Fibroblast of skin of left biceps (primary cell): ENCODE data around the gene RAC3.
"Not testable (repeated sequence)": the region's sequence is repeated elsewhere in the genome, so short reads cannot be mapped to it uniquely, and the experiment has no call there.

Source experiments
- DNase-seq, 2 experiments: peaks; one replicate each; pipeline ENCODE4 v3.0.0-alpha.2; 2013; ENCODE audit warnings: low read depth in 2 of 2

The RAC3 gene

GRCh38 chr17:82023447-82024241 is 7.8 kb upstream of the RAC3 start:
- DNase-seq, result no peak

- no peak for DNase-seq
These were observed 6.6 kb upstream of the RAC3 start for GRCh38 chr17:82024859-82025258.

GRCh38 chr17:82025401-82026107 is 5.9 kb upstream of the RAC3 start:
- no peak for DNase-seq

- no peak for DNase-seq
These were observed 3.2 kb upstream of the RAC3 start for GRCh38 chr17:82028246-82028645.

GRCh38 chr17:82028966-82029365 is 2.5 kb upstream of the RAC3 start:
- no peak for DNase-seq

GRCh38 chr17:82029391-82029790 is 2.1 kb upstream of the RAC3 start:
- no peak for DNase-seq

- DNase-seq, result no peak
These were observed 1.4 kb upstream of the RAC3 start for GRCh38 chr17:82029990-82030469.

- DNase-seq, result peak; percentile 30 to 33
These were observed 792 bp upstream of the RAC3 start for GRCh38 chr17:82030470-82031302.

- DNase-seq, result no peak
These were observed 578 bp downstream of the RAC3 start for GRCh38 chr17:82031885-82032627.

- no peak for DNase-seq
These were observed 2.0 kb downstream of the RAC3 start for GRCh38 chr17:82033359-82034085.

GRCh38 chr17:82034371-82035011 is 3.0 kb downstream of the RAC3 start:
- DNase-seq, result no peak

GRCh38 chr17:82035488-82035887 is 4.0 kb downstream of the RAC3 start:
- no peak for DNase-seq

GRCh38 chr17:82035956-82036633 is 4.6 kb downstream of the RAC3 start:
- no peak for DNase-seq

GRCh38 chr17:82036634-82037091 is 5.2 kb downstream of the RAC3 start:
- DNase-seq, result no peak

- DNase-seq, result peak; percentile 78 to 83
These were observed 5.8 kb downstream of the RAC3 start, which contains the start of gene DCXR for GRCh38 chr17:82037092-82037888. Gene DCXR, minus strand, starts transcription at chr17:82037697. Its CDS starts 15 bp downstream, at chr17:82037682.

GRCh38 chr17:82037889-82038195 is 6.4 kb downstream of the RAC3 start:
- no peak for DNase-seq

GRCh38 chr17:82038796-82039409 is 7.4 kb downstream of the RAC3 start:
- DNase-seq, result not testable (repeated sequence)

- no peak for DNase-seq
These were observed 8.3 kb downstream of the RAC3 start for GRCh38 chr17:82039695-82040299.
